T-helper 1 cell treated with Interleukin-12 subunit alpha and Interleukin-12 subunit beta and Interleukin-4 antibody, amounts not matched to agents 30 μg/mL and 1 μg/mL, for 36 hours (primary cell): ENCODE results near the gene UXT.
"Not testable (repeated sequence)": the region's sequence is repeated elsewhere in the genome, so short reads cannot be mapped to it uniquely, and the experiment has no call there.

Experiments
- H3K27ac Mint-ChIP-seq: one replicate; pipeline ENCODE4 v1.8.0; 2021; ENCODE audit warnings: mild to moderate bottlenecking, mixed read lengths
- H3K27me3 Mint-ChIP-seq: one replicate; pipeline ENCODE4 v1.8.0; 2021; ENCODE audit warnings: low read depth, mixed read lengths
- H3K36me3 Mint-ChIP-seq: one replicate; pipeline ENCODE4 v1.8.0; 2021; ENCODE audit warnings: low read depth, mixed read lengths
- H3K4me1 Mint-ChIP-seq: one replicate; pipeline ENCODE4 v1.8.0; 2021; ENCODE audit warnings: low read depth, mixed read lengths
- H3K4me3 Mint-ChIP-seq: one replicate; pipeline ENCODE4 v1.8.0; 2021; ENCODE audit warnings: mild to moderate bottlenecking, moderate library complexity, mixed read lengths
- H3K9me3 Mint-ChIP-seq: one replicate; pipeline ENCODE4 v1.8.0; 2021; ENCODE audit warnings: mixed read lengths

UXT gene

DNA sequence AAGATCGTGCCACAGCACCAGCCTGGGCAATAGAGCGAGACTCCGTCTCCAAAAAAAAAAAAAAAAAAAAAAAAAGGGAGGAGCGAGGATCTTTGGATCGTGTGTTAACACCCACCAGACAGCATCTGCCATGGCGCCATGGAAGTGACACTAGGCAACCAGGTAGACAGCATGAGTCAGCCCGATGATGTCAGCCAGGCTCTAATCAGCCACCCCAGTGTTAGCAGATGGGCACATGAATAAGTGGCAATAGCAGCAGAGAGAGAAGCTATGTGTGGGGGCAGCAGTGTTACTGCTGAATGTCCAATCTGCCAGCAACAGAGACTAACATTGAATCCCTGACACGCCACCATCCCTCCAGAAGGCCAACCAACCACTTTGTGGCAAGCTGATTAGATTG, 45.9 kb downstream of the UXT start:
- peaks cover 27% of the 10 kb centered on the region for H3K27me3 Mint-ChIP-seq
- no peaks in the 10 kb centered on the region for H3K36me3 Mint-ChIP-seq
- no peaks in the 10 kb centered on the region for H3K9me3 Mint-ChIP-seq
- no peak overlapping the region for H3K4me3 Mint-ChIP-seq
- H3K4me1 Mint-ChIP-seq, result peaks cover 2% of the 10 kb centered on the region
- no peak overlapping the region for H3K27ac Mint-ChIP-seq

- H3K9me3 Mint-ChIP-seq, result no peaks in the 10 kb centered on the region
- peaks cover 20% of the 10 kb centered on the region for H3K27me3 Mint-ChIP-seq
- H3K4me3 Mint-ChIP-seq, result no peak overlapping the region
- no peak overlapping the region for H3K27ac Mint-ChIP-seq
- H3K4me1 Mint-ChIP-seq, result peaks cover 2% of the 10 kb centered on the region
- no peaks in the 10 kb centered on the region for H3K36me3 Mint-ChIP-seq
These were observed 46.6 kb downstream of the UXT start for GRCh38 chrX:47612418-47612817.

- Mint-ChIP-seq H3K27ac (no peak overlapping the region), H3K36me3 (no peaks in the 10 kb centered on the region), H3K4me3 (no peak overlapping the region), H3K27me3 (peaks cover 15% of the 10 kb centered on the region), H3K9me3 (no peaks in the 10 kb centered on the region), H3K4me1 (peaks cover 2% of the 10 kb centered on the region)
These were observed 47.1 kb downstream of the UXT start for GRCh38 chrX:47611926-47612325.

- H3K27ac Mint-ChIP-seq, result no peak overlapping the region
These were observed 47.5 kb downstream of the UXT start for GRCh38 chrX:47611489-47611888.

DNA sequence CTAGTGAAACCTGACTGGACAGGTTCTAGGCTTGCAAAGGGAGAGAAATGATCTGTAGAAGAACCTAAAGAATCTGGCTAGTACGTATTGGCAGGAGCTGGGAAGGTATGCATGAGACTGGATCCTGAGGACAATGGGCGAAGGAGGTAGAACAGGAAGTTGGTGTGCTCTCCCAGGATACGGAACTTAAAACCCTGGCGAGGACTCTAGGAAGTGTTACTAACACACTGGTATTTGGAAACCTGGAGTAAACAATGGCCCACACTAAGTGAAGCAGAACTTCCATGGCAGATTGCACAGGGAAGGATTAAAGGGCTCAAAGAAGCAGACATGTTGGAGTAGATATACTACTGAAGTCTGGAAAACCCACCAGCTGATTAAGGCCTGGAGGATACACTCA, 48.5 kb downstream of the UXT start:
- Mint-ChIP-seq H3K27me3 (peaks cover 6% of the 10 kb centered on the region), H3K9me3 (no peaks in the 10 kb centered on the region), H3K4me3 (no peak overlapping the region), H3K36me3 (no peaks in the 10 kb centered on the region), H3K4me1 (peaks cover 2% of the 10 kb centered on the region), H3K27ac (no peak overlapping the region)

More at GRCh38 chrX:47611489-47611888, 47.5 kb downstream of the UXT start:
- H3K27me3 Mint-ChIP-seq, result peaks cover 11% of the 10 kb centered on the region
- H3K4me1 Mint-ChIP-seq, result peaks cover 2% of the 10 kb centered on the region
- no peaks in the 10 kb centered on the region for H3K9me3 Mint-ChIP-seq
- H3K36me3 Mint-ChIP-seq, result no peaks in the 10 kb centered on the region
- H3K4me3 Mint-ChIP-seq, result no peak overlapping the region

DNA sequence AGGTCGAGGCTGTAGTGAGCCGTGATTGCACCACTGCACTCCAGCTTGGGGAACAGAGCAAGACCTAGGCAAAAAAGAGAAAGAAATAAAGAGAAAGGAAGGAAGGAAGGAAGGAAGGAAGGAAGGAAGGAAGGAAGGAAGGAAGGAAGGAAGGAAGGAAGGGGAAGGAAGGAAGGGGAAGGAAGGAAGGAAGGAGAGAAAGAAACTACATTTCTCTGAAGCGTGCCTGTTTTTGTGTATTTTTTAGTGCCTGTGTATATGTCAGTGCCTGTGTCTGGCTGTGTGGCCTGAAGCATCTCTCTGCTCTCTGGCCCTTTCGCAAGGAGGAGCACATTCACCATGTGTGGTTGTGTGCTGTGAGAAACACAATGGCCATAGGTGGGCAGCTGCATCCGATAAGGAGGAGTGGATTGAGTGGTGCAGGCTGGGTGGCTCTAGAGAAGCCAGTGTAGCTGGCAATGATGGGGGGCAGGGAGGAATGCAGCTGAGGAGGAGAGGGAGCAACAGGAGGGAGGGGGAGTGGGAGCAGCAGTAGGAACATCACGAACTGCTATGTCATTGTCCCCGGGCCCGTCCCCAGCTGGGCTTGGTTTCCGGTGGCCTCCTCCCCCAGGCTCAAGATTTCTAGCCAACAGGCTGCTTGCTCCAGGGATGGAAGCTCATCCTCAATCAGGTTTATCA, 50.7 kb downstream of the UXT start:
- H3K4me3 Mint-ChIP-seq, result no peak overlapping the region
- peaks cover 4% of the 10 kb centered on the region for H3K27me3 Mint-ChIP-seq
- H3K36me3 Mint-ChIP-seq, result no peaks in the 10 kb centered on the region
- H3K4me1 Mint-ChIP-seq, result peaks cover 2% of the 10 kb centered on the region
- no peak overlapping the region for H3K27ac Mint-ChIP-seq
- no peaks in the 10 kb centered on the region for H3K9me3 Mint-ChIP-seq

DNA sequence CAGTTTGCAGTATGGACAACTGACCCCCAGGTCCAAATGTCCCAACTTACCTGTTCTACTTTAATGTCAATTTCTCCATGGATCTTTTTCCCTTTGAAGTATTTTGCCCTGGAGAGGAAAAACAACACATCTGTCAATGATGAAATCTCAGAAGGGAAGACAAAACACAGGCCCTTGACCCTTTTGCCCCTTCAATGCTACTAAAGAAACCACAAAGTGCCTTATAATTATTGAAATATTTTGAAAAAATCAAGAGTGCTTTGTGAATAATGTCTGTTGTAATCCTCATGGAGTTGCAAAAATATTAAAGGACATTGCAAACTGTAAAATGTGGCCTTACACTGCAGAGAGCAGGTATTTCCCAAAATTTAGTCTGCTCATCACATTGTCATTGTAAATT, 51.9 kb downstream of the UXT start:
- Mint-ChIP-seq H3K27ac (no peak overlapping the region), H3K4me3 (no peak overlapping the region), H3K9me3 (no peaks in the 10 kb centered on the region), H3K27me3 (peaks cover 4% of the 10 kb centered on the region), H3K36me3 (no peaks in the 10 kb centered on the region), H3K4me1 (peaks cover 2% of the 10 kb centered on the region)

DNA sequence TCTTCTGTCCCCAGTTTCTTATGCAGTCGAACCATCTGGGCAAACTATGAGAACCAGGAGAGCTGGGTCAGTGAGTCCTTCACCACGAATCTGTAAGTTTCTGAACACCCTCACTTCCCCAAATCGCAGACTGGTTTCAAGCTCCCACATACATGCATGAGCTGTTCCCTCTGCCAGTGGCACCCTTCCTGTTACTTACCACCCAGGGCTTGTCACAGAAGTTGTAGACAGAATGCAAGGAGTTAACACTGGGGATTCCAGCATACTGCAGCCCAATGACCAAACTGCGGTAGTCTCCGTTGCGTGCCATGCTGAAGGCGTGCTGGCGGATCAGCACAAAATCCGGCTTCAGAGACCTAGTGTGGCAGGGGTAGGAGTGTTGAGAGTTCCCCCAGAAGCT, 54.0 kb downstream of the UXT start:
- Mint-ChIP-seq H3K27me3 (peaks cover 11% of the 10 kb centered on the region), H3K36me3 (no peaks in the 10 kb centered on the region), H3K4me3 (no peak overlapping the region), H3K27ac (no peak overlapping the region), H3K9me3 (no peaks in the 10 kb centered on the region), H3K4me1 (peaks cover 2% of the 10 kb centered on the region)

DNA sequence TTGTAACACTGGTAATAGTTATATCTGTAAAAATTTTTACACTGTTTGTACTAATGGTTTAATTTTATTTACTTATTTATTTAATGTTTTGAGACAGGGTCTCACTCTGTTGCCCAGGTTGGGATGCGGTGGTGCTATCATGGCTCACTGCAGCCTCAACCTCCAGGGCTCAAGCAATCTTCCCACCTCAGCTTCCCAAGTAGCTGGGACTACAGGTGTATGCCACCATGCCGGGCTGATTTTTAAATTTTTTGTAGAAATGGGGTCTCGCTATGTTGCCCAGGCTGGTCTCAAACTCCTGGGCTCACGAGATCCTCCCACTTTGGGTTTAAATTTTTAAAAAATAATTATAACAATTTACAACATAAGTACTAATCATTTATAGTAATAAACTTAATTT, 55.9 kb downstream of the UXT start:
- H3K9me3 Mint-ChIP-seq, H3K4me3 Mint-ChIP-seq, H3K36me3 Mint-ChIP-seq, H3K27ac Mint-ChIP-seq, H3K4me1 Mint-ChIP-seq: not testable (repeated sequence)
- peaks cover 16% of the 10 kb centered on the region for H3K27me3 Mint-ChIP-seq
